Activated CD4-positive, alpha-beta T cell treated with anti-CD3 and anti-CD28 coated beads, Interleukin-2, amount 50 U/mL, for 1 hour (primary cell): ENCODE results near the gene DAND5.
A peak's percentile ranks its signal among the peaks of the same experiment; 100 is the strongest.

Experiments
- DNase-seq: peaks from one replicate; pipeline ENCODE4 v3.0.0-alpha.2; 2020

DAND5 gene

GRCh38 chr19:12994701-12995595 is 25.6 kb downstream of the DAND5 start, which contains the start of gene NFIX:
Gene NFIX, plus strand, starts transcription at chr19:12995475. Its CDS starts 363 bp downstream, at chr19:12995838.
- peak; percentile 60 for DNase-seq

- no peak for DNase-seq
These were observed 26.4 kb downstream of the DAND5 start for GRCh38 chr19:12995596-12996405.

GRCh38 chr19:12996406-12997094 is 27.2 kb downstream of the DAND5 start:
- DNase-seq = no peak

- no peak for DNase-seq
These were observed 28.0 kb downstream of the DAND5 start for GRCh38 chr19:12997179-12997966.

- no peak for DNase-seq
These were observed 28.9 kb downstream of the DAND5 start for GRCh38 chr19:12997967-12998940.

GRCh38 chr19:13001166-13001501 is 31.8 kb downstream of the DAND5 start:
- DNase-seq = no peak

- DNase-seq = no peak
These were observed 32.3 kb downstream of the DAND5 start for GRCh38 chr19:13001502-13002165.

- DNase-seq = no peak
These were observed 33.0 kb downstream of the DAND5 start for GRCh38 chr19:13002166-13002898.

- DNase-seq = no peak
These were observed 33.7 kb downstream of the DAND5 start for GRCh38 chr19:13003081-13003480.

GRCh38 chr19:13004273-13004672 is 34.9 kb downstream of the DAND5 start:
- DNase-seq = no peak

GRCh38 chr19:13005253-13005652 is 35.9 kb downstream of the DAND5 start:
- DNase-seq = no peak

GRCh38 chr19:13005861-13006370 is 36.5 kb downstream of the DAND5 start:
- DNase-seq = no peak

- DNase-seq = no peak
These were observed 37.3 kb downstream of the DAND5 start for GRCh38 chr19:13006431-13007281.

GRCh38 chr19:13007292-13008045 is 38.1 kb downstream of the DAND5 start:
- DNase-seq = no peak

- no peak for DNase-seq
These were observed 39.8 kb downstream of the DAND5 start for GRCh38 chr19:13008926-13009787.

- DNase-seq = no peak
These were observed 40.9 kb downstream of the DAND5 start for GRCh38 chr19:13010038-13010991.
